Skin epidermis (tissue), 12 donors: ENCODE results near the gene PUS3.

Experiments used
- H3K27ac ChIP-seq, 21 experiments: fragments of 200-600 bp; sonication (generic) in 11 of 21; one replicate each; pipeline ENCODE4 v1.5.0; 2020; ENCODE audit warnings: mild to moderate bottlenecking in 3 of 21, inconsistent platforms in 2 of 21, moderate library complexity in 2 of 21
- H3K4me3 ChIP-seq, 7 experiments: fragments of 200-600 bp; sonication (generic) in 2 of 7; one replicate each; pipeline ENCODE4 v1.5.0; 2020; ENCODE audit warnings: inconsistent platforms in 2 of 7, mild to moderate bottlenecking in 2 of 7, moderate library complexity in 1 of 7

Gene PUS3

DNA sequence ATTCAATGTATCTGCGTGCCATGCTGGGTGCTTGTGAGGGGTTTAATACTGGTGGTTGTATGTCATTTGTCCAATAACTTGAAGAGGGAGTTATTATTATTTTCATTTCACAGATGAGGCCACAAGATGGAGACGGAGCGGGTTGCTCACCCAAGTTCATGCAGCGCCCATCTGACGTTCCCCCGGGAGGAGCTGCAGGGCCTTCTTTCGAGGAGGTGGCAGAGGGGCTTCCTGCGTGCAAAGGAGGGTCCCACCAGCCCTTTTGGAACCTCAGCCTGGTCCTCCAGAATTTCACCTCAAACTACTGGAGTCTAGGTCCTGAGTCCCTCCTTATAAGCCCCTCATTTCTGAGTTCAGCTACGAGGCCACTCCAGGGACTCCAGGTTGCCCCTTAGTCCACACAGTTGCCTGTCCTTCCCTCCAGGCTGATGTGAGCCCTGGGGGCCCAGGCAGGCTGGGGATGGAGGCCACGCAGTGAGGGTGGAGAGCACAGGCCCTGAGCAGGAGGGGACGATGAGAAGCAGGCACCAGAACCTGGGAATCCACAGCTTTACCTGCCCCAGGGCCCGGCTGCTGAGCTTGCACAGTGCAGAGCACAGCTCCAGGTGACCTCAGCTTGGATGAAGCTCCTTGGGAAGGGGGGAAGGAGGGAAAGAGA, 39.9 kb upstream of the PUS3 start:
- Histone ChIP-seq H3K4me3 (no peak overlapping the region), H3K27ac (no peak overlapping the region)

GRCh38 chr11:125941619-125942611, 38.9 kb upstream of the PUS3 start:
- Histone ChIP-seq H3K4me3 (no peak overlapping the region), H3K27ac (peak overlapping the region in 1 of 21 experiments; percentile 33)

GRCh38 chr11:125941267-125941618, 38.2 kb upstream of the PUS3 start:
- H3K27ac ChIP-seq: no peak overlapping the region
- H3K4me3 ChIP-seq: no peak overlapping the region

DNA sequence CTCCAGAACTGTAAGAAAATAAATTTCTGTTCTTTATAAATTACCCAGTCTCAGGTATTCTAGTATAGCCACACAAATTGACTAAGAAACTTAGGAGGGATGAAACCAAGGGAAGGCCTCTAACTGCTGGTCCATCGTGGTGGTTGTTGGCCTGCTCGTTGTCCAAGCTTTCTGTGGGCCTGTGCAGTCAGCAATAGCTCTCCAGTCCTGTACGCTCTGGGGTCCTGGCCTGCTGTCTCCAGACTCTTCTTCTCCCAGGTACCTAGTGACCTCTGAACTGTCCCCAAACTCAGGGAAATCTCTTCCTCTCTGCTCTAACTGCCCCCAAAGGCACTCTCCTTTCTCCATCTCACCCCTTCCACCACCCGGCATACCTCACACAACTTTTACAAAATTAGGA, 37.1 kb upstream of the PUS3 start:
- H3K4me3 ChIP-seq: no peak overlapping the region
- H3K27ac ChIP-seq: peak overlapping the region in 1 of 21 experiments; percentile 71

DNA sequence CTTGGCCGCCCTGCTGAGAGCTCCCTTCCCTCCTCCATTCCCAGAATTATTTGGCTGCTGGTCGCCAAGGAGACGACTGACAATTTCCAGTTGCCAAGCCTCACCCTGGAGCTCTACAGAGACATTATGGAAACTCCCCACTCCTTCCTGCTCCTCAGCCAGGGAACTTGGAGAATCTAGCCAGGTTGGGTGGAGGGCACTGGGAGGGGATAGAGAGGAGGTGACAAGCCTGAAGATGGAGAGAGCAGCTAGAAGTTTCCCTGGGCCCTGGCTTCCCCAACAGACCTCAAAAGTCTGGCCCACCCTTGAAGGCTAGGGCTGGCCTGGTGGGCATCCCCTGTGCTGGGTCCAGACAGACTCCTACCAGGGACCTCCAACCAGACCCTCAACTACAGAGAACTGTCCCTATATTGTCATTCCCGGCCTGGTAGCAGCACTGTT, 36.1 kb upstream of the PUS3 start:
- Histone ChIP-seq H3K4me3 (no peak overlapping the region), H3K27ac (peak overlapping the region in 5 of 21 experiments; percentile 14 to 71 (median 31))

DNA sequence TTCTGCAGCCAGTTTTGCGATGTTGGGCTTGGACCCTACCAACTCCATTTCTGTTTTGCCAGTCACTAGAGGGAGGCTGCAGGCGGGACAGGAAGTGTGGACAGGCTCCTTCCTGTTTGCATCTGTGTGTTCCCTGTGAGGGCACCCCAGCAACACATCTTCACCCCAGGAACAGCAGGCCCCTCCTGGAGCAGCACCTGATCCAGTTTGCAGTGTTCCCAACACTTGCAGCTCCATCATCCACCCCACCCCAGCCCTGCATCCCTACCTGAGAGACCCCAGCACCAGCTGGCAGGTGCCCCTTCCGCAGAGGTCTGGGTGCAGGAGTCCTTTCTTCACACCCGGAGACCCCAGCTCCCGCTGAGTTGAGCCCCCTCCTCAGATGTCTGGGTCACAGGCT, 35.4 kb upstream of the PUS3 start:
- no peak overlapping the region for H3K4me3 ChIP-seq

DNA sequence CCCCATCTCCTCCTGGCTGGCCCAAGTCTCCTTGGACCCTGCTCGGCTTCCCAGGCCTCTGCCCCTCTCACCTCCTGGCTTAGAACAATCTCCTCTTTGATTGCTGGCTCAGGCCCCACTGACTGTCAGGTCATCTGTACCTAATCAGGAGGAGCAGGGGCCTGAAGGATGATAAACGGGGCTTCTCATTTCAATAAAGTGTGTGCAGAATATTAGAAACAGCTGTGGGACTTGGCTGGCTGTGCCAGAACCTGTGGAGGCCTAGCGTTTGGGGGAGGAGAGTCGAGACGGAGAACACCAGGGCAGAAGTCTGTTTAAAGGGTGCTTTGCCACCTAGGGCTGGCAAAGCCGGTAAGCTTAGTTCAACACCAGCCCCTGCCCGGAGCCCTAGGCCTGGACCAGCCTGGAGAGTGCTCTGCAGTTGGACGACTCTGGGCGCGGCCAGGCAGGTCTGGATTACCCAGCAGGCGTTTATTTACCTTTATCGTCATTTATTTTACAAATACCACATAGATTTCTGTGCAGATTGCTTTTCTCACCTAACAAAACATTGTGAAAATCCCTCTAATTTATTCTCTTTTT, 32.7 kb upstream of the PUS3 start:
- Histone ChIP-seq H3K4me3 (no peak overlapping the region), H3K27ac (no peak overlapping the region)

More for the DNA sequence above, 35.4 kb upstream of the PUS3 start:
- peak overlapping the region in 8 of 21 experiments; percentile 29 to 71 (median 42) for H3K27ac ChIP-seq

GRCh38 chr11:125935056-125935455, 32.0 kb upstream of the PUS3 start:
- no peak overlapping the region for H3K4me3 ChIP-seq

DNA sequence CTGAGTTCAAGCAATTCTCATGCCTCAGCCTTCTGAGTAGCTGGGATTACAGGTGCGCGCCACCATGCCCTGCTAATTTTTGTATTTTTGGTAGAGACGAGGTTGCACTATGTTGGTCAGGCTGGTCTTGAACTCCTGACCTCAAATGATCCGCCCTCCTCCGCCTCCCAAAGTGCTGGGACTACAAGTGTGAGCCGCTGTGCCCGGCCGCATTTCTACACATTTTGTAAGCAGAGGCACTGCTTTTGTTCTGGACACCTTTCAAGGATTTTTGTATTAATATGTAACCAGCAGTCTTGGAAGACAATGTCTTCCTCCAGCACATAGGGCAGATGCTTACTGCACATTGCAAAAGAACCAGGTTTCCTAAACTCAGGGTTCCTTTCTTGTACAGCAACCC, 31.5 kb upstream of the PUS3 start:
- H3K4me3 ChIP-seq: no peak overlapping the region
- no peak overlapping the region for H3K27ac ChIP-seq

More at GRCh38 chr11:125935056-125935455, 32.0 kb upstream of the PUS3 start:
- H3K27ac ChIP-seq: no peak overlapping the region

- H3K27ac ChIP-seq: no peak overlapping the region
- no peak overlapping the region for H3K4me3 ChIP-seq
Measured at GRCh38 chr11:125933030-125933813, 30.2 kb upstream of the PUS3 start.

DNA sequence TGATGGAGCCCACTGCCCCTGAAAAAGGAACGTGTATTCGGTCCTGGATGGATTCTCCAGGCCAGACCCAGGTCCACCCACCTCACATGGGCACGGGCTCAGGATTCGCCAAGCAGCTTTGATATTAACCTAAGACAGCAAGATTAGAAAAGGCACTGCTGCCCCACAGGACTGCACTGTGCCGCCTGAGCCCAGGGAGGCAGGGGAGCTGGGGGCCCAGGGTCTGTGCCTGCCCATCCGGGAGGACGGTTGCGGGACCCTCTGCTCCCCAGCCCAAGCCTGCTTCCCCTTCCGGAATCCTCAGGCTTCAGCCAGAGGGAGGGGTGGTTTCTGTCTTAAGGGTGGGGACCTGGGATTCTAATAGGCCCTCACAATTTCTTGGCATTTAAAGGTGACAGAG, 29.3 kb upstream of the PUS3 start:
- H3K4me3 ChIP-seq: no peak overlapping the region
- no peak overlapping the region for H3K27ac ChIP-seq

- H3K27ac ChIP-seq: no peak overlapping the region
- H3K4me3 ChIP-seq: no peak overlapping the region
Measured at GRCh38 chr11:125931668-125932067, 28.7 kb upstream of the PUS3 start.

GRCh38 chr11:125931116-125931515, 28.1 kb upstream of the PUS3 start:
- Histone ChIP-seq H3K27ac (no peak overlapping the region), H3K4me3 (no peak overlapping the region)

DNA sequence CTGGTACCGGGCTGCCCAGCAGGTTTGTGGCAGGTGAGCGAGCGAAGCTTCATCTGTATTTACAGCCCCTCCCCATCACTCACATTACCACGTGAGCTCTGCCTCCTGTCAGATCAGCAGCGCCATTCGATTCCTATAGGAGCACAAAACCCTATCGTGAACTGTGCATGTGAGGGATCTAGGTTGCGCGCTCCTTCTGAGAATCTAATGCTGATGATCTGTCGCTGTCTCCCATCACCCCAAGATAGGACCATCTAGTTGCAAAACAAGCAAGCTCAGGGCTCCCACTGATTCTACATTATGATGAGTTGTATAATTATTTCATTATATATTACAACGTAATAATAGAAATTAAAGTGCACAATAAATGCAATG, 27.1 kb upstream of the PUS3 start:
- no peak overlapping the region for H3K4me3 ChIP-seq
- peak overlapping the region in 1 of 21 experiments; percentile 25 for H3K27ac ChIP-seq

DNA sequence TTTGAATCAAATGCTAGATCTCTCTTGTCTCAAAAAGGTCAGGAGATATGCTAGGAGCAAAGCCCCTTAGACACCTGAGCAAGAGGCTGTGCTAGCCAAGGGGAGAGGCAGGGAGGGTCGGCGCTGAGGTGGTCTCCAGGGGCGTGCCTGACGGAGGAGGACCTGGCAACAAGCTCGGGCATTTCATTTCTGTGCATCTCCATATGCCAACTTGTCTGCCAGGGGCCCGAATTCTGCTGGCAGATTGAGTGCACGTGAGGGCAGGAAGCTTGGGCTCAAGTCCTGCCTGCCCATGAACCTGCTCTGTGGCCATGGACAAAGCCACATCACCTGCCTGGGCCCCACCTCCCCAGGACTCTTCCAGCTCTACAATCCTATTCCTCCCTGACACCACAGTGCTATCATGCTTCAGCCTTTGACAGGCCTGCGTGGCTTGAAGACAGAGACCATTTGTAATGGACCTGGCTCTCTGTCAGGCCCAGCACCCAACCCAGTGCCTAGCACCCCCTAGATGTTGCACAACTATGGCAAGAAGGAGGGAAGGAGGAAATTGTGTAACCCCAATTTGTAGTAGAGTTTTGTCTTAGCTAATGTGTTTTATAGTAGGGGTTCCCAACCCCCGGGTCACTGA, 26.6 kb upstream of the PUS3 start:
- H3K4me3 ChIP-seq: no peak overlapping the region
- no peak overlapping the region for H3K27ac ChIP-seq

GRCh38 chr11:125926682-125927081, 23.7 kb upstream of the PUS3 start:
- H3K27ac ChIP-seq: no peak overlapping the region
- no peak overlapping the region for H3K4me3 ChIP-seq

GRCh38 chr11:125925804-125926203, 22.8 kb upstream of the PUS3 start:
- H3K27ac ChIP-seq: no peak overlapping the region

DNA sequence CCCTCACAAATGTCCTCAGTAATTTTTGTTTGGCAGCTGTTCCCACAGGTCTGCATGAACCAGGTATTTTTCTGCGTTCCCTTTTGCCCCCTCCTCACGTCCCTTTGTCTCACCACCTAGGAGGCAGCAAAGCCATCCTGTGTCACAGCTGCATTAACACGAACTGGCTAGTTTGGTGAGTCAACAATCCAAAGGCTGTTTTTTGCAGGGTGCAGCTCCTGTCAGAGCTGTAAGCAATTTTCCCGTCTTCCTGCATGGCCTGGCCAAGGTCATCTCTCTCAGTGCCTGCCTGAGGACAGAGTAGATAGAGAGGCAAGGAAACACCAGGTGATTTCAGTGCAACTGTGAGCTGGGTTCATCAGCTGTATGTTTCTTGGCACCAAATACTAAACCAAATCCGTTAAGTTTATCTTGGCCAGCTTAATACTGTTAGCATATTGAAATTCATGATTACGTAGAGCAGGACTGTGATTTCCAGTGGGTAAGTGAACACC, 22.3 kb upstream of the PUS3 start:
- Histone ChIP-seq H3K27ac (no peak overlapping the region), H3K4me3 (no peak overlapping the region)

More at GRCh38 chr11:125925804-125926203, 22.8 kb upstream of the PUS3 start:
- H3K4me3 ChIP-seq: no peak overlapping the region

- H3K27ac ChIP-seq: no peak overlapping the region
Measured at GRCh38 chr11:125924384-125925007, 21.5 kb upstream of the PUS3 start.

More at GRCh38 chr11:125924384-125925007, 21.5 kb upstream of the PUS3 start:
- H3K4me3 ChIP-seq: no peak overlapping the region
